GM21786 (cell line): ENCODE data around the gene PCDHGB5.
"Not testable (repeated sequence)": the region's sequence is repeated elsewhere in the genome, so short reads cannot be mapped to it uniquely, and the experiment has no call there.

Experiments used
- ATAC-seq: cut with Tn5 transposase; IDR thresholded peaks from one replicate; pipeline ENCODE4 v1.9.1; 2021; ENCODE audit not compliant: unreplicated experiment

The PCDHGB5 gene

GRCh38 chr5:141375444-141376155 is 22.1 kb upstream of the PCDHGB5 start:
- not testable (repeated sequence) for ATAC-seq

- no peak for ATAC-seq
These were observed 15.1 kb upstream of the PCDHGB5 start, which contains the start of gene PCDHGA7 for GRCh38 chr5:141382469-141383294. TSS of gene PCDHGA7 (plus strand) at chr5:141382742. CDS start at chr5:141382900, 158 bp downstream.

GRCh38 chr5:141383345-141383744 is 14.4 kb upstream of the PCDHGB5 start:
- no peak for ATAC-seq

GRCh38 chr5:141384471-141385267 is 13.1 kb upstream of the PCDHGB5 start:
- no peak for ATAC-seq

- peak; percentile 62 for ATAC-seq
These were observed 10.0 kb upstream of the PCDHGB5 start, which contains the start of gene PCDHGB4 for GRCh38 chr5:141387557-141388311. TSS of gene PCDHGB4 (plus strand) at chr5:141387698. CDS start at chr5:141387885, 187 bp downstream.

GRCh38 chr5:141388661-141389060 is 9.1 kb upstream of the PCDHGB5 start:
- no peak for ATAC-seq

- ATAC-seq, result no peak
These were observed 8.3 kb upstream of the PCDHGB5 start for GRCh38 chr5:141389153-141390042.

GRCh38 chr5:141392429-141393198 is 5.1 kb upstream of the PCDHGB5 start, which contains the start of gene PCDHGA8:
TSS of gene PCDHGA8 (plus strand) at chr5:141392633. CDS start at chr5:141392814, 181 bp downstream.
- ATAC-seq, result no peak

- no peak for ATAC-seq
These were observed 4.5 kb upstream of the PCDHGB5 start for GRCh38 chr5:141393267-141393666.

GRCh38 chr5:141394401-141395187 is 3.2 kb upstream of the PCDHGB5 start:
- ATAC-seq, result not testable (repeated sequence)

- ATAC-seq, result no peak
These were observed 861 bp downstream of the PCDHGB5 start for GRCh38 chr5:141398608-141399007.

GRCh38 chr5:141399555-141400258 is 2.0 kb downstream of the PCDHGB5 start:
- ATAC-seq, result no peak

- no peak for ATAC-seq
These were observed 5.0 kb downstream of the PCDHGB5 start, which contains the start of gene PCDHGA9 for GRCh38 chr5:141402553-141403243. TSS of gene PCDHGA9 (plus strand) at chr5:141402778. CDS start at chr5:141402953, 175 bp downstream.

- ATAC-seq, result no peak
These were observed 5.6 kb downstream of the PCDHGB5 start for GRCh38 chr5:141403387-141403786.

- peak; percentile 65 for ATAC-seq
These were observed 10.2 kb downstream of the PCDHGB5 start, which contains the start of gene PCDHGB6 for GRCh38 chr5:141407790-141408505. TSS of gene PCDHGB6 (plus strand) at chr5:141408021. CDS start at chr5:141408203, 182 bp downstream.
